ENCODE data around the gene RPL35.
A peak's percentile ranks its signal among the peaks of the same experiment; 100 is the strongest.

The RPL35 gene

GRCh38 chr9:124814164-124814535 is 47.6 kb downstream of the RPL35 start:
- no peaks in the 10 kb centered on the region for H3K27me3 ChIP-seq (ENCODE audit: insufficient read depth, insufficient read length)
- H3K4me1 ChIP-seq (ENCODE audit: insufficient read depth, insufficient read length): peaks cover 37% of the 10 kb centered on the region
- H3K4me3 ChIP-seq (ENCODE audit: insufficient read length, low read depth): no peak overlapping the region
- TF ChIP-seq YY1 (IDR thresholded peaks at IDR 0.05; ENCODE audit: insufficient read depth, insufficient read length): no peak
- TF ChIP-seq SUZ12 (IDR thresholded peaks at IDR 0.05; ENCODE audit: extremely low read depth, insufficient read depth, insufficient read length): no peak
- no peak for TF ChIP-seq ZNF274 (IDR thresholded peaks at IDR 0.05; ENCODE audit: low read depth, low read length)
- no peak for DNase-seq (ENCODE audit: low read depth, low spot score)
- H3K9ac ChIP-seq (ENCODE audit: insufficient read length, low read depth): no peak overlapping the region
- peaks cover 10% of the 10 kb centered on the region for H3K36me3 ChIP-seq (ENCODE audit: insufficient read depth, insufficient read length, low read length)
- H3K9me3 ChIP-seq (ENCODE audit: insufficient read depth, low read length): no peaks in the 10 kb centered on the region

GRCh38 chr9:124813501-124814163 is 48.1 kb downstream of the RPL35 start:
- TF ChIP-seq SUZ12 (IDR thresholded peaks at IDR 0.05; ENCODE audit: extremely low read depth, insufficient read depth, insufficient read length): no peak
- TF ChIP-seq YY1 (IDR thresholded peaks at IDR 0.05; ENCODE audit: insufficient read depth, insufficient read length): no peak
- TF ChIP-seq ZNF274 (IDR thresholded peaks at IDR 0.05; ENCODE audit: low read depth, low read length): no peak
- Histone ChIP-seq H3K9me3 (ENCODE audit: insufficient read depth, low read length) (no peaks in the 10 kb centered on the region), H3K27me3 (ENCODE audit: insufficient read depth, insufficient read length) (no peaks in the 10 kb centered on the region), H3K36me3 (ENCODE audit: insufficient read depth, insufficient read length, low read length) (peaks cover 10% of the 10 kb centered on the region), H3K4me1 (ENCODE audit: insufficient read depth, insufficient read length) (peaks cover 34% of the 10 kb centered on the region), H3K4me3 (ENCODE audit: insufficient read length, low read depth) (no peak overlapping the region), H3K9ac (ENCODE audit: insufficient read length, low read depth) (peak overlapping the region; percentile 4)
- no peak for DNase-seq (ENCODE audit: low read depth, low spot score)

DNA sequence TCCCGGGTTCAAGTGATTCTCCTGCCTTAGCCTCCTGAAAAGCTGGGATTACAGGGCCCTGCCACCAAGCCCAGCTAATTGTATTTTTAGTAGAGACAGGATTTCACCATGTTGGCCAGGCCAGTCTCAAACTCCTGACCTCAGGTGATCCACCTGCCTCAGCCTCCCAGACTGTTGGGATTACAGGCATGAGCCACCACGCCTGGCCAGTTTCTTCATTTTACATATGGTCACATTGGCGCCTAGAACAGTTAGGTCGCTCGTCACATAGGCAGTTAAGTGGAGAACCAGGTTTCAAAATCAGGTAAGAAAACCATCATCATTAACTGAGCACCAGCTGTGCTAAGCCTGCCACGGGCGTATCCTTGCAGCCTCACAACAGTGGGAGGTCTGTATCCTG is 48.7 kb downstream of the RPL35 start:
- H3K9me3 ChIP-seq (ENCODE audit: insufficient read depth, low read length): no peaks in the 10 kb centered on the region
- H3K4me1 ChIP-seq (ENCODE audit: insufficient read depth, insufficient read length): peaks cover 36% of the 10 kb centered on the region
- no peak for DNase-seq (ENCODE audit: low read depth, low spot score)
- H3K9ac ChIP-seq (ENCODE audit: insufficient read length, low read depth): no peak overlapping the region
- H3K4me3 ChIP-seq (ENCODE audit: insufficient read length, low read depth): no peak overlapping the region
- no peaks in the 10 kb centered on the region for H3K27me3 ChIP-seq (ENCODE audit: insufficient read depth, insufficient read length)
- peaks cover 11% of the 10 kb centered on the region for H3K36me3 ChIP-seq (ENCODE audit: insufficient read depth, insufficient read length, low read length)
- no peak for TF ChIP-seq YY1 (IDR thresholded peaks at IDR 0.05; ENCODE audit: insufficient read depth, insufficient read length)
- no peak for TF ChIP-seq SUZ12 (IDR thresholded peaks at IDR 0.05; ENCODE audit: extremely low read depth, insufficient read depth, insufficient read length)
- TF ChIP-seq ZNF274 (IDR thresholded peaks at IDR 0.05; ENCODE audit: low read depth, low read length): no peak

DNA sequence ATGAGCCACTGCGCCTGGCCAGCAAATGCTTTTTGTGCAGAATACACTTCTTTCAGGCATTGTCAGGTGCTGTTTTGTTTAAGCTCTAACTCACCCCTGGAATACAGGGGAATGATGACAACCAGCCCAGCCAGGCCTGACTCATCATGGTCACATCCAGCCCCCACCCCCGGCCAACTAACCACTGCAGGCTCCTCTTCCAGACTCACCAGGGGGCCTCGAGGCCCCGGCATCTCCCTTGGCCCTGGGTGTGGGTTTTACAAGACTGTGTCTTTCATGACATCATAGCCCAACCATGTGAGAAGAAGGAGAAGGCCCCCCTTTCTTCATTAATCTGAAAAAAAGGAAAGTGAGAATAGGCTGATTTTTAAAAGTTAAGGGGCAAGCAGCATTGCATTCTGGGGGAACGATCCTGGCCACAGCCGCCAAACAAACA is 49.3 kb downstream of the RPL35 start:
- peaks cover 37% of the 10 kb centered on the region for H3K4me1 ChIP-seq (ENCODE audit: insufficient read depth, insufficient read length)
- H3K9me3 ChIP-seq (ENCODE audit: insufficient read depth, low read length): no peaks in the 10 kb centered on the region
- DNase-seq (ENCODE audit: low read depth, low spot score): peak; percentile 56
- peaks cover 13% of the 10 kb centered on the region for H3K36me3 ChIP-seq (ENCODE audit: insufficient read depth, insufficient read length, low read length)
- H3K27me3 ChIP-seq (ENCODE audit: insufficient read depth, insufficient read length): no peaks in the 10 kb centered on the region
- no peak overlapping the region for H3K4me3 ChIP-seq (ENCODE audit: insufficient read length, low read depth)
- H3K9ac ChIP-seq (ENCODE audit: insufficient read length, low read depth): peak overlapping the region; percentile 42
- TF ChIP-seq SUZ12 (IDR thresholded peaks at IDR 0.05; ENCODE audit: extremely low read depth, insufficient read depth, insufficient read length) (no peak), YY1 (IDR thresholded peaks at IDR 0.05; ENCODE audit: insufficient read depth, insufficient read length) (no peak)

DNA sequence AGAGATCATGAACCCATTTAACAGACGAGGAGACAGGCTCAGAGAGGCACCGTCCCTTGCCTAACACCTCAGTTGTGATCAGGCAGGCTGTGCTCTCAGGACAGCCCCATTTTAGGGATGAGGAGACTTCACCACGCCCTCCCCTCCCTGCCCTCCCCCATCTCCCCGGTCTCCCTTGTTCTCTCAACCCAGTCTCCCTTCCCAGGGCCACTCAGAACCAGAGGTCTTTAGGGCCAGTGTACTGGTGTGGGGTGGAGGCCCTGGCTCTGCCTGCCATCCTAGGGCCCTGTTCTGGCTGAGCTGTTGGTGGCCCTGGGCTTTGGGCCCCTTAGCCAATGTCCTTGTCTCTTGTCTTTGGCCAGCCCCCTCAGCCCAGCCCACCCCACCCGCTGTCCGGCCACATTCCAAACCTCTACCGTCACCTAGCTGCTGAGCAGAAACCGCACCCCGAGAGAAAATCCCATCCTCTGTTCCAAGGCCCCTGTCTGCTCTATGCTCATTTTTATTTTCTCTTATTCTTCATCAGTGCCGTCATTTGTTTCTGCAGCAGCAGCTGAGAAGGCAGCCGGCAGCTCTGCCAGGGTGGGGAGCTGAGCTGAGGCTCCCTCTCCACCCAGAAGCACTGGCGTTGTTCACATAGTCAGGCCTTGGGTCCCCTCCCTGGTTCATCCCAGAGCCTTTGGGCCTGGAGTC is 50.9 kb downstream of the RPL35 start:
- no peaks in the 10 kb centered on the region for H3K27me3 ChIP-seq (ENCODE audit: insufficient read depth, insufficient read length)
- peak overlapping the region; percentile 71 for H3K9ac ChIP-seq (ENCODE audit: insufficient read length, low read depth)
- DNase-seq (ENCODE audit: low read depth, low spot score): peak; percentile 85
- no peak for TF ChIP-seq YY1 (IDR thresholded peaks at IDR 0.05; ENCODE audit: insufficient read depth, insufficient read length)
- TF ChIP-seq SUZ12 (IDR thresholded peaks at IDR 0.05; ENCODE audit: extremely low read depth, insufficient read depth, insufficient read length): no peak
- no peak for TF ChIP-seq ZNF274 (IDR thresholded peaks at IDR 0.05; ENCODE audit: low read depth, low read length)
- peaks cover 13% of the 10 kb centered on the region for H3K36me3 ChIP-seq (ENCODE audit: insufficient read depth, insufficient read length, low read length)
- H3K4me1 ChIP-seq (ENCODE audit: insufficient read depth, insufficient read length): peaks cover 37% of the 10 kb centered on the region
- no peak overlapping the region for H3K4me3 ChIP-seq (ENCODE audit: insufficient read length, low read depth)
- H3K9me3 ChIP-seq (ENCODE audit: insufficient read depth, low read length): no peaks in the 10 kb centered on the region

DNA sequence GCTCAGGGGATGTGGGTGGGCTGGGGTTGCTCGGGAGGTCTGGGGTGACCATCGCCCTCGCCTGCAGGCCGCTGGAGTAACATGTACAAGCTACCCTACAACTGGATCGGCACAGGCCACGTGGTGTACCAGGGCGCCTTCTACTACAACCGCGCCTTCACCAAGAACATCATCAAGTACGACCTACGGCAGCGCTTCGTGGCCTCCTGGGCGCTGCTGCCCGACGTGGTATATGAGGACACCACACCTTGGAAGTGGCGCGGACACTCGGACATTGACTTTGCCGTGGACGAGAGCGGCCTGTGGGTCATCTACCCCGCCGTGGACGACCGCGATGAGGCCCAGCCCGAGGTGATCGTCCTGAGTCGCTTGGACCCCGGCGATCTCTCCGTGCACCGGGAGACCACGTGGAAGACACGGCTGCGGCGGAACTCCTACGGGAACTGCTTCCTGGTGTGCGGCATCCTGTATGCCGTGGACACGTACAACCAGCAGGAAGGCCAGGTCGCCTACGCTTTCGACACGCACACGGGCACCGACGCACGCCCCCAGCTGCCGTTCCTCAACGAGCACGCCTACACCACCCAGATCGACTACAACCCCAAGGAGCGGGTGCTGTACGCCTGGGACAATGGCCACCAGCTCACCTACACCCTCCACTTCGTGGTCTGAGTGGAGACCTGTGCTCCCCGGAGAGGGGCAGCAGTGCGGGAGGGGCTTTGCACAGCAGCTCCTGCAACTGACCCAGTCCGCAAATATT is 51.8 kb downstream of the RPL35 start:
- Histone ChIP-seq H3K9ac (ENCODE audit: insufficient read length, low read depth) (peak overlapping the region; percentile 44), H3K4me1 (ENCODE audit: insufficient read depth, insufficient read length) (peaks cover 37% of the 10 kb centered on the region), H3K36me3 (ENCODE audit: insufficient read depth, insufficient read length, low read length) (peaks cover 17% of the 10 kb centered on the region), H3K4me3 (ENCODE audit: insufficient read length, low read depth) (no peak overlapping the region), H3K27me3 (ENCODE audit: insufficient read depth, insufficient read length) (no peaks in the 10 kb centered on the region), H3K9me3 (ENCODE audit: insufficient read depth, low read length) (no peaks in the 10 kb centered on the region)
- no peak for TF ChIP-seq ZNF274 (IDR thresholded peaks at IDR 0.05; ENCODE audit: low read depth, low read length)
- no peak for TF ChIP-seq YY1 (IDR thresholded peaks at IDR 0.05; ENCODE audit: insufficient read depth, insufficient read length)
- TF ChIP-seq SUZ12 (IDR thresholded peaks at IDR 0.05; ENCODE audit: extremely low read depth, insufficient read depth, insufficient read length): no peak
- no peak for DNase-seq (ENCODE audit: low read depth, low spot score)

- Histone ChIP-seq H3K36me3 (ENCODE audit: insufficient read depth, insufficient read length, low read length) (peaks cover 20% of the 10 kb centered on the region), H3K9me3 (ENCODE audit: insufficient read depth, low read length) (no peaks in the 10 kb centered on the region), H3K4me3 (ENCODE audit: insufficient read length, low read depth) (no peak overlapping the region), H3K9ac (ENCODE audit: insufficient read length, low read depth) (no peak overlapping the region), H3K27me3 (ENCODE audit: insufficient read depth, insufficient read length) (no peaks in the 10 kb centered on the region), H3K4me1 (ENCODE audit: insufficient read depth, insufficient read length) (peaks cover 37% of the 10 kb centered on the region)
- TF ChIP-seq YY1 (IDR thresholded peaks at IDR 0.05; ENCODE audit: insufficient read depth, insufficient read length) (no peak), ZNF274 (IDR thresholded peaks at IDR 0.05; ENCODE audit: low read depth, low read length) (no peak), SUZ12 (IDR thresholded peaks at IDR 0.05; ENCODE audit: extremely low read depth, insufficient read depth, insufficient read length) (no peak)
- DNase-seq (ENCODE audit: low read depth, low spot score): no peak
Measured at GRCh38 chr9:124809211-124809610, 52.5 kb downstream of the RPL35 start.
